Middle frontal gyrus (tissue), 1 donor: Measurements from ENCODE around the gene MLF2.
A peak's percentile ranks its signal among the peaks of the same experiment; 100 is the strongest.

Experiments used
- DNase-seq: peaks from one replicate; pipeline ENCODE4 v3.0.0-alpha.2; 2015; ENCODE audit warnings: low spot score; ENCODE audit errors: extremely low spot score

The MLF2 gene, protein sequence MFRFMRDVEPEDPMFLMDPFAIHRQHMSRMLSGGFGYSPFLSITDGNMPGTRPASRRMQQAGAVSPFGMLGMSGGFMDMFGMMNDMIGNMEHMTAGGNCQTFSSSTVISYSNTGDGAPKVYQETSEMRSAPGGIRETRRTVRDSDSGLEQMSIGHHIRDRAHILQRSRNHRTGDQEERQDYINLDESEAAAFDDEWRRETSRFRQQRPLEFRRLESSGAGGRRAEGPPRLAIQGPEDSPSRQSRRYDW

DNA sequence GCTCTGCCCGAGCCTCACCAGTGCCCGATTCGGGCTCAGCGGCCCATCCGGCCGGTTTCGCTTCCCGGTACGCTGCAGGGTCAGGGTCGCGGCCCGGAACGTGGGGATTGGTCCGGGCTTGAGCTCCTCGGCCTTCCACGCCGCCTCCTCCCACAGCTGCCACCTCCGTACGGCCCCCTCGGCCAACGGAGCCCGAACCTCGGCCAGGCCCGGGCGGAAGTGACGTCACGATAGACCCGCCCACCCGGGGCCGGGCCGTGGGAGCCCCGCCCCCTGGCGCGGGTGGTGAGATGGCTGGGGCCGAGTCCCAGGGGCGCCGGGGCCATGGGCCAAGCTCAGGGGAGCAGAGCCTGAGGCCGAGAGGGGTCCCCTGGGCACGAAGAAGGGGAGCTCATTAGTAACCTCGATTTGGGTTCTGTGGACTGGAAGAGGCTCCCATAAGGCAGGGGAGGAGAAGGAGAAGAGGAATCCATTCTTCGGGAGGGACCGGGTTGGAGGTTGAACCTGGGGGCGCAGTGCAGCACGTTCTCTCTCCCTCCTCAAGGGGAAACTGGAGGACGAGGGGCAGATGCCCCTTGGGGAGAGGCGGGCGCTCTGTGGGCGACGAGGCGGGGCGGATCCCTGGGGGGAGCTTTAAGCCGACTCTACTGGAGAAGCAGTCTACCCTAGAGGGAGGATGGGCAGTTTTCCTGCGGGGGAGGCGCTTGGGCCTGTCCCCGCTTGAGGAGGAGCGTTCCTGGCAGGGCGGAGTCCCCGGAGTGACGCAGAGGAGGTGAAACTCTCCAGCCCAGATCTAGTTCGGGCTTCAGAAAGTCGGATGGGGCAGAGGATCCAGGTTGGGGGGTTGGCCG lies at the start of gene MLF2:
TSS of gene MLF2 (minus strand) at position 221 of the 851 bp plus-strand sequence. CDS start 807 bp downstream, outside the sequence.
- peak; percentile 95 for DNase-seq

DNA sequence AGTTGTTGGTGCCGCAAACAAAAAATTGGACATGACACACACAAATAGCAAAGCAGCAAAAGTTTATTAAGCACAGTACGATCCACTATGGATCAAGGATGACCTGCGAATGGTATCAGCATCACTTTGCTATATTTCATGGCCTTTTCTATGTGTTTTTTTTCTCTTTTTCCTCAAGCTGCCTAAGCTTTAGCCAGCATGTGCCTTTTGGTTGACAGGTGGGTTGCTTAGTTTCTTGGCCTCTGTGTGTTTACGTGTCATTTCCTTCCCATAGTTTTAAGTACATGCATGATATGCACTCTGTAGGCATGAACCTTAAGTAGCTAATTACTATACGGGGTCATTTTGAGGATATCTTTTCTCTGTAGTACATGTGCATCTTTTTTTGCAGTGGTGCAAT lies 46.2 kb upstream of the MLF2 start:
- no peak for DNase-seq

GRCh38 chr12:6796576-6796975 lies 43.6 kb upstream of the MLF2 start:
- DNase-seq = no peak

DNA sequence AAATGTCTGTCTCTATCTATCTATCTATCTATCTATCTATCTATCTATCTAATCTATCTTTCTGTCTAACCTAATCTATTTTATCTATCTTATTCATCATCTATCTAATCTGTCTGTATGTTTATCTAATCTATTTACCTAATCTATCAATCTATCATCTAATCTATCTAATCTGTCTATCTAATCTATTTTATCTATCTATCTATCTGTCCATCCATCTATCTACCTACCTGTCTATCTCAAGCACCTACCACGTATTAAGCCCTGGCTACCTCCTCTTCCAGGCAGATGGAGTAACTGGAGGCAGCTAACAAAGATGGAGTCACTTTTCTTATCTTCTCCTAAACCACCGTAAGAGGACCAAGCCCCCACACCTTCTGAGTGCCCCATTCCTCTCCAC lies 42.1 kb upstream of the MLF2 start:
- DNase-seq = no peak

- DNase-seq = peak; percentile 7
Observed at GRCh38 chr12:6792522-6793201, 39.7 kb upstream of the MLF2 start.

DNA sequence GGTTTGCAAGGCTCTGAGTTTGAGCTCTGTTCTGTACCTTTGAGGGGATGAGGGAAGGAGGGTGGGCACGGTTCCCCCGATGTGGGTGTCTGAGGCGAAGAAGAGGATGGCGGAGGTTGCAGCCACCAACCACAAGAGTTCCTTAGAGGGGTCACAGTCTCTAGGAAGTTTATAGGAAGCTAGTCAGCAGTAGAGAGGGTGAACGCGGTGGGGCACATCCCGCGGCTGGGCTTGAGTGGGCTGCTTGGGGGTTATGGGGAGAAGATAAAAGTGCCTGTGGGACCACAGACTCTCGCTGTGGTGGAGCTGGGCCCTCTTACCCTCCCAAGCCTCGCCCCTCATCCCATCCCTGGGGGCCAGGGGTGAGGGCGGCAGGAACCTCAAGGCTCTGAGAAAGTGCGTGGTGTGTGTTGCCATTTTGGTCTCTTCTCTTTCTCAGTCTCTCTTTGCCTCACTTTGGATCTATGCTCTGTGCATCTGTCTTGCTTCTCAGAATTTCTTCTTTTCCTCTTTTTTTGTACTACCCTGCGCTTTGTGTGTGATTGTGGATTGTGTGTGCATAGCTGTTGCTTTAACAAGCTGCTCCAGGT lies 39.1 kb upstream of the MLF2 start:
- no peak for DNase-seq

- DNase-seq = no peak
Observed at GRCh38 chr12:6790496-6791150, 37.7 kb upstream of the MLF2 start.

- DNase-seq = no peak
Observed at GRCh38 chr12:6788972-6789924, 36.3 kb upstream of the MLF2 start, which contains the start of gene CD4. TSS of gene CD4 (plus strand) at chr12:6789528. CDS start at chr12:6800139, 10,611 bp downstream.

DNA sequence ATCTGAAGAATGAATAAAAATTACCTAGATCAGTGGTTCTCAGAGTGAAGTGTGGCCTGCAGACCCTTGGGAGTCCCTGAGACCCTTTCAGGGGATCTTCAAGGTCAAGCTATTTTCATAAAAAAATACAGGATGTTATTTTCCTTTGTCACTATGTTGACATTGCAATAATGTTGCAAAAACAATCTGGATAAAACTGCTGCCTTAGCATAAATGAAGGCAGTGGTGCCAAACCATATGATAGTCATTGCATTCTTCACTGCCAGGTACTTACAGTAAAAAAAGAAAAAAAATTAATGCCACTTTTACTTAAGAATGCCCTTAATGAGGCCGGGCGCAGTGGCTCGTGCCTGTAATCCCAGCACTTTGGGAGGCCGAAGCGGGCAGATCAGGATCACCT lies 34.4 kb upstream of the MLF2 start:
- DNase-seq = no peak

DNA sequence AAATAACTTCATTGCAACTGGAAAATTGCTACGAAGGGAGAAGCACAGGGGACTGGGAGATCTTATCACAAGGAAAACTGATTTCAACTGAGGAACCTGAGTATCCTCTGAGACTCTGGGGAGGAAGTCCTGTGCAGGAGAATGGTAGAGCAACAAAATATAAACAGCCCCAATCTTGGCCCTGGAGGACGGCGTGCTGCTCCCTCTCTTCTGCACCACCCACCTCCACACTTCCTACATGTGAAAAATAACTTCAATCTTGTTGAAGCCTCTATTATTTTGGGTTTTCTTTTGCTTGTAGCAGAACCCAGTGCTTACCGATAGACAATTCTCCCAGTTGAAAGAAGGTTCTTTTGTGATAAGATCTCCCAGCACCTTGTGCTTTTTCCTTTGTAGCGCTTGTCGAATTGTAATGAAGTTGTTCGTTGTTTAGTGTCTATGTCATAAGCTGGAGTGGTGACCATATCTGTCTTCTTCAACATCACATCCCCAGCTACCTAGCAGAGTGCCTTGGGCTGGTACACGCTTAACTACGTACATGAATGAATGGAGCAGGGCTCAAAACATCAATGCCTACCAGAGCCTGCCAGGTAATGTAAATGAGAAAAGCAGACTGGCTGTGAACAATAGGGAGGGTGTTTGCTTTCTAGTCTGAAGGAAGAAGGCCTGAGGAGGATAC lies 33.6 kb upstream of the MLF2 start:
- DNase-seq = no peak

- DNase-seq = no peak
Observed at GRCh38 chr12:6784761-6785160, 31.8 kb upstream of the MLF2 start.

DNA sequence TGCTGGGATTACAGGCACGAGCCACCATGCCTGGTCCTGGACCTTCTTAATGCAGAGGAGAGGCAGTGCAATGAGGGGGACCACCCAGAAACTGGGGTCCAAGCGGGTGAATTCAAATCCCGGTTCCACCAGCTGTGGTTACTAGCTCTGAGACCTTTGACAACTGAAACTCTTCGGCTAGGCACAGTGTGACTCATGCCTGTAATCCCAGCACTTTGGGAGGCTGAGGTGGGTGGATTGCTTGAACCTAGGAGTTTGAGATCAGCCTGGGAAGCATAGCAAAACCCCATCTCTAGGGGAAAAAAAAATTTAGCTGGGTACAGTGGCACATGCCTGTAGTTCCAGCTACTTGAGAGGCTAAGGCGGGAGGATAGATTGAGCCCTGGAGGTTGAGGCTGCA lies 31.4 kb upstream of the MLF2 start:
- DNase-seq = no peak

GRCh38 chr12:6783828-6784227 lies 30.9 kb upstream of the MLF2 start:
- no peak for DNase-seq

GRCh38 chr12:6782850-6783566 lies 30.1 kb upstream of the MLF2 start:
- DNase-seq = no peak

- DNase-seq = no peak
Observed at GRCh38 chr12:6782119-6782518, 29.2 kb upstream of the MLF2 start.

- no peak for DNase-seq
Observed at GRCh38 chr12:6780573-6780972, 27.6 kb upstream of the MLF2 start.

GRCh38 chr12:6779708-6780432 lies 26.9 kb upstream of the MLF2 start:
- no peak for DNase-seq
